Measurements from ENCODE around the gene DBP.
"Not testable (repeated sequence)": the region's sequence is repeated elsewhere in the genome, so short reads cannot be mapped to it uniquely, and the experiment has no call there.

DBP gene

DNA sequence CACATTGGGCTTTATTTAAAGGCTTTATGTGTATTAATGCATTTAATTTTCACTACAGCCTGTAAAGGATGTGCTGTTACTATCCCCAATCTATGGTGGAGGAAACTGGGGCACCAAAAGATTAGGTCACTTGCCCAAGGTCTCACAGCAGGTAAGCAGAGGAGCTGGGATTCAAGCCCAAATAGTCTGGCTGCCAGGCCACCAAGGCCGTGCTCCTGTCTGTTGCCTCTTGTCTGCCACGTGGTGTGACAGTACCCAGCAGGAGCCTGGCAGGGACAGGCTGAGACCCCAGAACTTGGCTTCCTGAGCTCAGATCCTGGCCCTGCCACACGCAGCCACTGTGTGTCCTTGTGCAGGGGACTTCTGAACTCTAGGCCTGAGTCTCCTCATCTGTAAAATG, 31.2 kb upstream of the DBP start:
- no peak overlapping the region for H3K4me3 ChIP-seq (ENCODE audit: insufficient read depth, low read depth, low read length, poor library complexity, severe bottlenecking)
- no peaks in the 10 kb centered on the region for H3K4me1 ChIP-seq (ENCODE audit: control insufficient read depth, insufficient read depth, low read length, poor library complexity, severe bottlenecking)
- no peaks in the 10 kb centered on the region for H3K27me3 ChIP-seq (replicated peaks; ENCODE audit: control insufficient read depth, insufficient read depth, low read length, poor library complexity, severe bottlenecking)
- no peak for DNase-seq
- no peaks in the 10 kb centered on the region for H3K9me3 ChIP-seq (ENCODE audit: control insufficient read depth, low read length)
- H3K27ac ChIP-seq (ENCODE audit: insufficient read depth, low read length, poor library complexity, severe bottlenecking), result no peak overlapping the region
- H3K36me3 ChIP-seq (ENCODE audit: control insufficient read depth, insufficient read depth, low read length), result no peaks in the 10 kb centered on the region

DNA sequence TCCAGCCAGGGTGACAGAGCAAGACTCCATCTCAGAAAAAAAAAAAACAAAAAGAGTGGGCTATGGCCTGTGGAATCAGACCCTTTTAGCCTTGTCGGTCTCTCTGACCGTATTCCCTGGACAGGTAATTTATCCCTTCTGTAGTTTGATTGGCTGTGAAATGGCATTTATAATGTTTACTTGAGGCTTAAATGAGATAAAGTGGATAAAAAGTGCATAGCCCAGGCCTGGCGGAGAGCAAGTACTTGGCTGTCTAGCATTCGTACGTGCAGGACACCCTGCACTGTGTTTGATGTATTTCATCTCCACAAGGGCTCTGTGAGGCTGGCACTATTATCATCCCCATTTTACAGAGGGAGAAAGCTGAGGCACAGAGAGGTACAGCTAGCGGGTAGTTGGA, 28.6 kb upstream of the DBP start:
- no peaks in the 10 kb centered on the region for H3K36me3 ChIP-seq (ENCODE audit: control insufficient read depth, insufficient read depth, low read length)
- peaks cover 4% of the 10 kb centered on the region for H3K4me1 ChIP-seq (ENCODE audit: control insufficient read depth, insufficient read depth, low read length, poor library complexity, severe bottlenecking)
- H3K27me3 ChIP-seq (replicated peaks; ENCODE audit: control insufficient read depth, insufficient read depth, low read length, poor library complexity, severe bottlenecking), result no peaks in the 10 kb centered on the region
- H3K9me3 ChIP-seq (ENCODE audit: control insufficient read depth, low read length), result no peaks in the 10 kb centered on the region
- DNase-seq, result no peak
- no peak overlapping the region for H3K27ac ChIP-seq (ENCODE audit: insufficient read depth, low read length, poor library complexity, severe bottlenecking)
- no peak overlapping the region for H3K4me3 ChIP-seq (ENCODE audit: insufficient read depth, low read depth, low read length, poor library complexity, severe bottlenecking)

DNA sequence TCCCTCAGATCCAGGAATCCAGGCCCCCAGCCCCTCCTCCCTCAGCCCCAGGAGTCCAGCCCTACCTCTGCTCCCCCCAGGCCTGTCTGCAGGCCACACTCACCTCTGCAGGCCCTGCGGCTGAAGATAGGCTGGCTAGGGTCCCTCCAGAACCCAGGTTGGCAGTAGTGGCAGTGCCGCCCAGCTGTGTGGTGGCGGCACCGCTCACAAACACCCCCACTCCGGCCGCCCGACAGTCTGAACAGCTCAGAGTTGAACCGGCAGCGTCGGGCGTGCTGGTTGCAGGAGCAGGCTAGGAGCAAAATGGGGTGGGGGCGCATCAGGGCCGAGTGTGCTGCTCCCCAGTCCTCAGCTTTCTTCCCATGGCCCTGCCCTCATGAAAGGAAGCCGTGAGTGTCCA, 27.3 kb upstream of the DBP start:
- H3K4me3 ChIP-seq (ENCODE audit: insufficient read depth, low read depth, low read length, poor library complexity, severe bottlenecking), result no peak overlapping the region
- no peak for DNase-seq
- no peaks in the 10 kb centered on the region for H3K36me3 ChIP-seq (ENCODE audit: control insufficient read depth, insufficient read depth, low read length)

DNA sequence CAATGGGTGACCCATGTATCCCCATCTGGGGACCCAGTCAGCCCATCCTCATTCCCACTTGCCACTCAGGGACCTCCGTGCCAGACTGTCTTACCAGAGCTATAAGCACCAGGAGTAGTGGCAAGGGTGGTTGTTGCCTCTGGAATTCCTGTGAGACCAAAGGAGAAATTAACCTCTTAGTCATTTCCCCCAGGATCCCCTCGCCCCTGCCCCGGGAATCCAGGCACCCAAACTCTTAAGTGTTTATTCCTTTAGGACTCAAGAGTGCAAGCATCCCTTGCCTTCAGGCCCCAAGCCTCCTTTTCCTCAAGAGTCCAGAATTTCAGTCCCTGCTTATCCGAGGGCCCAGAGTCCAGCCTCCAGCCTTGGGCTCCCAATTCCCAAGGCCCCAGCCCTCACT, 26.5 kb upstream of the DBP start:
- Histone ChIP-seq H3K4me1 (ENCODE audit: control insufficient read depth, insufficient read depth, low read length, poor library complexity, severe bottlenecking) (peaks cover 4% of the 10 kb centered on the region), H3K36me3 (ENCODE audit: control insufficient read depth, insufficient read depth, low read length) (no peaks in the 10 kb centered on the region), H3K4me3 (ENCODE audit: insufficient read depth, low read depth, low read length, poor library complexity, severe bottlenecking) (no peak overlapping the region), H3K9me3 (ENCODE audit: control insufficient read depth, low read length) (no peaks in the 10 kb centered on the region), H3K27ac (ENCODE audit: insufficient read depth, low read length, poor library complexity, severe bottlenecking) (no peak overlapping the region), H3K27me3 (replicated peaks; ENCODE audit: control insufficient read depth, insufficient read depth, low read length, poor library complexity, severe bottlenecking) (no peaks in the 10 kb centered on the region)
- DNase-seq, result no peak

More for the DNA sequence above, 27.3 kb upstream of the DBP start:
- Histone ChIP-seq H3K4me1 (ENCODE audit: control insufficient read depth, insufficient read depth, low read length, poor library complexity, severe bottlenecking) (peaks cover 4% of the 10 kb centered on the region), H3K27me3 (replicated peaks; ENCODE audit: control insufficient read depth, insufficient read depth, low read length, poor library complexity, severe bottlenecking) (no peaks in the 10 kb centered on the region), H3K9me3 (ENCODE audit: control insufficient read depth, low read length) (no peaks in the 10 kb centered on the region), H3K27ac (ENCODE audit: insufficient read depth, low read length, poor library complexity, severe bottlenecking) (no peak overlapping the region)

DNA sequence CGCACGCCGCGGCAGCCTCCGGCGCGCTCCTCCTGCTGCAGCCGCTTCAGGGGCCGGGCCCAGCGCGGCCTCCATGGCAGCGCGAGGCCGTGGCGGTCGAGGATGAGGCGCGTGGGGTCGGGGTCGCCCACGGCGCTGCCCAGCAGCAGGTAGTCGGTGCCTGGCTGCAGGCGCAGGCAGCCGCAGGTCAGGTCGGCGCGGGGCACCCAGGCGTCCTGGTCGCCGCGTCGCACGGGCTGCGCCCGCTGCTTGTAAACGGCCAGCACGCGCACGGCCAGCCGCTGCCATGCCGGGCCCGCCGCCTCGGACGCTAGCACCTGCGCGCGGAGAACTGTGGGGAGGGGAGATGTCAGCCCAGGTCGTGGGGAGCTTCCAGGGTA, 24.5 kb upstream of the DBP start:
- H3K36me3 ChIP-seq (ENCODE audit: control insufficient read depth, insufficient read depth, low read length), result no peaks in the 10 kb centered on the region
- H3K9me3 ChIP-seq (ENCODE audit: control insufficient read depth, low read length), result no peaks in the 10 kb centered on the region
- no peak overlapping the region for H3K27ac ChIP-seq (ENCODE audit: insufficient read depth, low read length, poor library complexity, severe bottlenecking)
- DNase-seq, result no peak
- no peak overlapping the region for H3K4me3 ChIP-seq (ENCODE audit: insufficient read depth, low read depth, low read length, poor library complexity, severe bottlenecking)
- H3K27me3 ChIP-seq (replicated peaks; ENCODE audit: control insufficient read depth, insufficient read depth, low read length, poor library complexity, severe bottlenecking), result no peaks in the 10 kb centered on the region
- H3K4me1 ChIP-seq (ENCODE audit: control insufficient read depth, insufficient read depth, low read length, poor library complexity, severe bottlenecking), result peaks cover 4% of the 10 kb centered on the region

DNA sequence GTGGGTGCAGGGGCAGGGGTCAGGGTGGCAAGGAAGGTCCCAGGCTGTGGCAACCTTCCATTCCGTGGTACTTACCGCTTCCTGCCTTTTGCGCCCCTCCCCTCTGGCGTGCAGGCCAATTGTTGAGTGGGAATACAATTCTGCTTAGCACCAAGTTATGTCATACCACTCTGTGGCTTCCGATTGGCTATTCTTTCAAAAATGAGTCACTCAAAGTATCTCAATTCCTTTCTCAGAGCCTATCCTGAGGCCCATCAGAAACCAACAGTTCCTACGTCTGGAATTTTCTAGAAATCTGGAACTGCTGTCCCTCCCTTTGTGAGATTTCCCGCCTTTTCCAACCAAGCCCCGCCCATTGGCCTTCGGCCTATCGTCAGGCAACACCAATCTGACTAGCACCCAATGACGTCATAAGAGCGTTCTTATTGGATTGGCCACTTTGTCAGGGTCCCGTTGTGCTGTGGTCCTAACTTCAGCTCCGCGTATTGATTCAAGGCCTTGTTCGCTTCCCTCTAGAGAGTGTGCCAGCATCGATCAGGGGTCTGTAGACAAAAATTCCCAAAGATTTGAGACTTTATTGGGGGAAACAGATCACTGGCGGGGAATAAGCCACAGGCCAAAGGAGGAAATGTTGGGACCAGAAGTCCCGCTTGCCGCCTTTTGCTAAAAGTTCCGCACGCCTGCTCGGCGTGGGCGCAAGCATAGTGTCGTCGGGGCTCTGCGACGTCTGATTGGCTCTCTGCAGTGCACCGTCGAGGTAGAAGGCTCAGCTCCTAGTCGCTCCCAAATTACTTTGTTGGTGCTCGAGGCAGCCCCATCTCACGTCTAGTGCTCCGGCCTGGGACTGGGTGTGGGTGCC, 23.9 kb upstream of the DBP start:
- H3K9me3 ChIP-seq (ENCODE audit: control insufficient read depth, low read length), result no peaks in the 10 kb centered on the region
- H3K4me3 ChIP-seq (ENCODE audit: insufficient read depth, low read depth, low read length, poor library complexity, severe bottlenecking), result peak overlapping the region; percentile 10
- H3K27ac ChIP-seq (ENCODE audit: insufficient read depth, low read length, poor library complexity, severe bottlenecking), result peak overlapping the region; percentile 39
- H3K4me1 ChIP-seq (ENCODE audit: control insufficient read depth, insufficient read depth, low read length, poor library complexity, severe bottlenecking), result peaks cover 4% of the 10 kb centered on the region
- no peaks in the 10 kb centered on the region for H3K27me3 ChIP-seq (replicated peaks; ENCODE audit: control insufficient read depth, insufficient read depth, low read length, poor library complexity, severe bottlenecking)
- peak; percentile 51 to 74 (median 62) for DNase-seq
- no peaks in the 10 kb centered on the region for H3K36me3 ChIP-seq (ENCODE audit: control insufficient read depth, insufficient read depth, low read length)

DNA sequence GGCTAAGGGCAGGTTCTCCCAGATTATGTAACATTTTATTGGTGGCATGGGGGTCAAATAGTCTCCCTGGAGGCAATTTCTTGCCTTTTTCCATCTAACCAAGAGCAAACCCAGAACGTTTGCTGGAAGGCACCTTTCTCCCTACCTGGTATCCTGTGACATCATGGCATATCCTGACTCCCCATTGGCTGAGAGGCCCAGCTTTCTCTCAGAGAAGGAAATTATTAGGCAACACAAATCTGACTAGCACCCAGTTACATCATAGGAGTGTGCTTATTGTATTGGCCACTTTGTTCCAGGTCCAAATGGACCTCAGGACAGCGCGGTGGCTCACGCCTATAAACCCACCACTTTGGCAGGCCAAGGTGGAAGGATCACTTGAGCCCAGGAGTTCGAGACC, 22.6 kb upstream of the DBP start:
- Histone ChIP-seq H3K4me1 (ENCODE audit: control insufficient read depth, insufficient read depth, low read length, poor library complexity, severe bottlenecking) (peaks cover 4% of the 10 kb centered on the region), H3K4me3 (ENCODE audit: insufficient read depth, low read depth, low read length, poor library complexity, severe bottlenecking) (no peak overlapping the region), H3K9me3 (ENCODE audit: control insufficient read depth, low read length) (no peaks in the 10 kb centered on the region), H3K36me3 (ENCODE audit: control insufficient read depth, insufficient read depth, low read length) (no peaks in the 10 kb centered on the region), H3K27ac (ENCODE audit: insufficient read depth, low read length, poor library complexity, severe bottlenecking) (no peak overlapping the region), H3K27me3 (replicated peaks; ENCODE audit: control insufficient read depth, insufficient read depth, low read length, poor library complexity, severe bottlenecking) (no peaks in the 10 kb centered on the region)
- no peak for DNase-seq

DNA sequence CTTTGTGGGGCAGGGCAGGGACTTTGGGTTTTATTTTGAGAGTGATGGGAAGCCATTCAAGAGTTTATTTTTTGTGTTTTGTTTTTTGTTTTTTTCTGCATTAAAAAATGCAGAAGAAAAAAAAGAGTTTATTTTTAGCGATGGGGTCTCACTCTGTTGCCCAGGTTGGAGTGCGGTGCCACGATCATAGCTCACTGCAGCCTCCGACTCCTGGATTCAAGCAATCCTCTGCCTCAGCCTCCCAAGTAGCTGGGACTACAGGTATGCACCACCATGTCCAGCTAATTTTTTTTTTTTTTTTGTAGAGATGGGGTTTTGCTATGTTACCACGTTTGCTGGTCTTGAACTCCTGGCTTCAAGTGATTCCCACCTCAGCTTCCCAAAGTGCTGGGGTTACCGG, 21.3 kb upstream of the DBP start:
- DNase-seq, result no peak
- Histone ChIP-seq H3K27me3 (replicated peaks; ENCODE audit: control insufficient read depth, insufficient read depth, low read length, poor library complexity, severe bottlenecking) (no peaks in the 10 kb centered on the region), H3K27ac (ENCODE audit: insufficient read depth, low read length, poor library complexity, severe bottlenecking) (no peak overlapping the region), H3K9me3 (ENCODE audit: control insufficient read depth, low read length) (no peaks in the 10 kb centered on the region), H3K36me3 (ENCODE audit: control insufficient read depth, insufficient read depth, low read length) (no peaks in the 10 kb centered on the region), H3K4me3 (ENCODE audit: insufficient read depth, low read depth, low read length, poor library complexity, severe bottlenecking) (no peak overlapping the region), H3K4me1 (ENCODE audit: control insufficient read depth, insufficient read depth, low read length, poor library complexity, severe bottlenecking) (peaks cover 4% of the 10 kb centered on the region)

DNA sequence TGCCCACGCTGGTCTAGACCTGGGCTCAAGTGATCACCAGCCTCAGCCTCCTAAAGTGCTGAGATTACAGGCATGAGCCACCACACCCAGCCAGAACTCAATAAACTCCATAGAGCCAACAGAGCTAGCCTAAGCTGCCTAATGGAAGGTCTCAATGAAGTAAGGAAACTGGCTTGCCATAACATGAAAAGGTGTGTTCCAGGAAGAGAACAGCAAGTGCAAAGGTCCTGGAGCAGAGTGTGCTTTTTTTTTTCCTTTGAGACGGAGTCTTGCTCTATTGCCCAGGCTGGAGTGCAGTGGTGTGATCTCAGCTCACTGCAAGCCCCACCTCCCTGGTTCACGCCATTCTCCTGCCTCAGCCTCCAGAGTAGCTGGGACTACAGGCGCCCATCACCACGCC, 20.6 kb upstream of the DBP start:
- DNase-seq; H3K4me1 ChIP-seq (ENCODE audit: control insufficient read depth, insufficient read depth, low read length, poor library complexity, severe bottlenecking); H3K27ac ChIP-seq (ENCODE audit: insufficient read depth, low read length, poor library complexity, severe bottlenecking); H3K4me3 ChIP-seq (ENCODE audit: insufficient read depth, low read depth, low read length, poor library complexity, severe bottlenecking); H3K36me3 ChIP-seq (ENCODE audit: control insufficient read depth, insufficient read depth, low read length); H3K9me3 ChIP-seq (ENCODE audit: control insufficient read depth, low read length); H3K27me3 ChIP-seq (replicated peaks; ENCODE audit: control insufficient read depth, insufficient read depth, low read length, poor library complexity, severe bottlenecking): not testable (repeated sequence)

DNA sequence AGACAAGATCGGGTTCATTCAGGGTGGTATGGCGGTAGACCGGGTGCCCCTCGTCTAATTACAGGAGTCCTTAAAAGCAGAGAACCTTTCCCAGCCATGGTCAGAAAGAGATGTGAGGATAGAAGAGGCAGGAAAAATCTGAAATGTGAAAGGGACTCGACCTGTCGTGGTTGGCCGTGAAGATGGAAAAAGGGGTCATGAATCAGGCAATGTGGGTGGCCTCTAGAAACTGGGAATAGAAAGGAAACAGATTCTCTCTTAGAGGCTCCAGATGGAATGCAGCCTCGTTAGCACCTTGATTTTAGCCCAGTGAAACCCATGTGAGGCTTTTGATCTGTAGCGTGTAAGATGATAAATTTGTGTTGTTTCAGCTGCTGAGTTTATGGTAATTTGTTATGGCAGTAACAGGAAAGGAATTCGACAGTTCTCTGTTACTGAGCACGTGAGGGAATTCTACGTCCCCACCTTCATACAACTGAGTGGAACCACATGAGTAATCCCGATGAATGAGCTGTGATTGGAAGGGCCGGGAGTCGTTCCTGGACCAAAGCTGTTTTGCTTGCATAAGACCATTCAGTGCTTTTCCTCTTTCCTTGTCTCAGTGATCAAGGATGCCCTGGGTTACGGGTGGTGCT, 19.8 kb upstream of the DBP start:
- H3K27me3 ChIP-seq (replicated peaks; ENCODE audit: control insufficient read depth, insufficient read depth, low read length, poor library complexity, severe bottlenecking), result no peaks in the 10 kb centered on the region
- H3K4me3 ChIP-seq (ENCODE audit: insufficient read depth, low read depth, low read length, poor library complexity, severe bottlenecking), result no peak overlapping the region
- no peaks in the 10 kb centered on the region for H3K9me3 ChIP-seq (ENCODE audit: control insufficient read depth, low read length)
- H3K27ac ChIP-seq (ENCODE audit: insufficient read depth, low read length, poor library complexity, severe bottlenecking), result no peak overlapping the region
- no peak for DNase-seq
- peaks cover 4% of the 10 kb centered on the region for H3K4me1 ChIP-seq (ENCODE audit: control insufficient read depth, insufficient read depth, low read length, poor library complexity, severe bottlenecking)
- H3K36me3 ChIP-seq (ENCODE audit: control insufficient read depth, insufficient read depth, low read length), result no peaks in the 10 kb centered on the region
